ENCODE results near the gene SUDS3. TPM values are rescaled to one million over a fixed set of nuclear protein-coding genes. Genes with fewer than 3 reads are reported as not detected.

SUDS3 gene
- total and polyA plus RNA-seq, 10 of the 15 experiments (the other 5 are each of a cell fraction or from before 2014, with no cell fraction given): 5.2 to 42.8 (median 21.7) TPM

DNA sequence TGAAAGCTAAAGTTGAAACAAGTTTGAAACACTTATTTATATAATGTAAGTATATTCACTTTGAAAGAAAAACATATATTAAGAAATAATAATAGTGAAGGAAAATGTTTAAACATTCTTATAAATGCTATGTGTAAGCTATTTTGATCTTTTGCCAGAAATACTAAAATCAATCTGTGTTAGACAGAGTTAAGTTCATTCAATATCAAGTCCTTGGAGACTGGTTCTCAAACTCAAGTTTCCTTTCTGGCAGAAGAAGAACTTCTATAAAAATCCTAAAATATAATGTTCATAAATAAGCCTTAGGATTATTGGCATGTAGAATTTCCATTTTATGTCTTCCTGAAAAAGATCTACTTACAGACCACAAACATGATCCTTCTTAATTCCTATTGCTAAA is 49.0 kb upstream of the SUDS3 start:
- no TSS peak for BruUV-seq (replicated peaks)
- ChIA-PET CTCF (interaction anchor here (1.1 to 2.0 kb wide), 3 partner anchors 10 to 48 kb away, joined by 3 to 8 read pairs (median 4); no protein-coding TSS in a partner anchor), SMC1A (ENCODE audit: uncharacterized antibody, unreplicated experiment) (interaction anchor here (0.8 to 2.0 kb wide), 5 partner anchors 11 to 20 kb away, joined by 3 to 7 read pairs (median 6); no protein-coding TSS in a partner anchor), POLR2A (interaction anchor here (0.5 to 1.1 kb wide), 6 partner anchors 10 to 28 kb away, joined by 3 to 9 read pairs (median 3); no protein-coding TSS in a partner anchor), RAD21 (ENCODE audit: unreplicated experiment) (interaction anchor here (0.9 kb wide), 1 partner anchor 27 kb away, joined by 3 read pairs; no protein-coding TSS in a partner anchor)
- TF ChIP-seq SP1 (IDR thresholded peaks at IDR 0.05; ENCODE audit: low read depth, low read length) (no peak), HDAC6 (IDR thresholded peaks at IDR 0.05; ENCODE audit: unreplicated experiment) (no peak), REST (IDR thresholded peaks at IDR 0.05; ENCODE audit: low read depth, low read length) (no peak), JUND (IDR thresholded peaks at IDR 0.05; ENCODE audit: low read depth, low read length) (no peak), STAT3 (IDR thresholded peaks at IDR 0.05; ENCODE audit: low read depth, low read length) (no peak), CHD1 (IDR thresholded peaks at IDR 0.05; ENCODE audit: low read depth, low read length) (no peak), KAT2A (conservative IDR thresholded peaks at IDR 0.05; ENCODE audit: control insufficient read depth, low read depth, low read length) (no peak)
- TF ChIP-seq, protein P1, sequence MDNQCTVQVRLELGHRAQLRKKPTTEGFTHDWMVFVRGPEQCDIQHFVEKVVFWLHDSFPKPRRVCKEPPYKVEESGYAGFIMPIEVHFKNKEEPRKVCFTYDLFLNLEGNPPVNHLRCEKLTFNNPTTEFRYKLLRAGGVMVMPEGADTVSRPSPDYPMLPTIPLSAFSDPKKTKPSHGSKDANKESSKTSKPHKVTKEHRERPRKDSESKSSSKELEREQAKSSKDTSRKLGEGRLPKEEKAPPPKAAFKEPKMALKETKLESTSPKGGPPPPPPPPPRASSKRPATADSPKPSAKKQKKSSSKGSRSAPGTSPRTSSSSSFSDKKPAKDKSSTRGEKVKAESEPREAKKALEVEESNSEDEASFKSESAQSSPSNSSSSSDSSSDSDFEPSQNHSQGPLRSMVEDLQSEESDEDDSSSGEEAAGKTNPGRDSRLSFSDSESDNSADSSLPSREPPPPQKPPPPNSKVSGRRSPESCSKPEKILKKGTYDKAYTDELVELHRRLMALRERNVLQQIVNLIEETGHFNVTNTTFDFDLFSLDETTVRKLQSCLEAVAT (IDR thresholded peaks at IDR 0.05): no peak
- Histone ChIP-seq H3K79me2 (ENCODE audit: control insufficient read depth, insufficient read depth, low read length) (peaks cover 44% of the 10 kb centered on the region), H2AFZ (ENCODE audit: control insufficient read depth, low read depth, low read length) (no peak overlapping the region), H3K9me3 (replicated peaks; ENCODE audit: control insufficient read depth, insufficient read depth, low read length) (peaks cover 3% of the 10 kb centered on the region; the same call in 2 of the 3 replicates), H3K27ac (ENCODE audit: control insufficient read depth, insufficient read depth) (no peak overlapping the region), H4K20me1 (ENCODE audit: control insufficient read depth, insufficient read depth) (no peaks in the 10 kb centered on the region), H3K4me3 (no peak overlapping the region), H3K4me2 (ENCODE audit: control insufficient read depth, insufficient read depth) (no peak overlapping the region), H3K36me3 (ENCODE audit: control insufficient read depth in 2 of 2, insufficient read depth in 2 of 2, low read length in 1 of 2) (no peaks in the 10 kb centered on the region), H3K9ac (ENCODE audit: control insufficient read depth, insufficient read depth, low read length) (no peak overlapping the region), H3K4me1 (ENCODE audit: control insufficient read depth, insufficient read depth, low read length) (peaks cover 18% of the 10 kb centered on the region), H3K27me3 (replicated peaks in 1 of 2; ENCODE audit: control insufficient read depth in 2 of 2, insufficient read depth in 2 of 2, low read length in 1 of 2) (no peaks in the 10 kb centered on the region)
- DNase-seq (ENCODE audit: low read depth, low spot score) (no peak), FAIRE-seq (no peak), ATAC-seq (no peak)
- in situ Hi-C loops (cut with MboI) (no loop called here), intact Hi-C loops (cut with micrococcal nuclease; ENCODE audit: unreplicated experiment) (no loop called here)
